Fibroblast of lung (primary cell): ENCODE data around the gene TSPAN16. TPM values are rescaled to one million over a fixed set of nuclear protein-coding genes. Genes with fewer than 3 reads are reported as not detected.

Experiments
- DNase-seq, 2 donors: peaks; one replicate each; pipeline versions ENCODE4 v3.0.0 to v3.0.0-alpha.2; 2010; ENCODE audit warnings: low read depth in 2 of 2
- H2AFZ ChIP-seq: 2 replicates; pipeline ENCODE4 v1.5.1; 2012; ENCODE audit warnings: low read length, control low read depth, inconsistent platforms
- H3K27ac ChIP-seq: 2 replicates; pipeline ENCODE4 v1.5.1; 2011; ENCODE audit warnings: low read length, control low read depth; ENCODE audit not compliant: insufficient read depth
- H3K27me3 ChIP-seq: 2 replicates; pipeline ENCODE4 v1.5.1; 2011; ENCODE audit warnings: mild to moderate bottlenecking, low read length; ENCODE audit not compliant: control insufficient read depth, insufficient read depth
- H3K36me3 ChIP-seq: 2 replicates; pipeline ENCODE4 v1.5.1; 2011; ENCODE audit warnings: low read length; ENCODE audit not compliant: control insufficient read depth, insufficient read depth
- H3K4me1 ChIP-seq: 2 replicates; pipeline ENCODE4 v1.5.1; 2011; ENCODE audit warnings: low read length; ENCODE audit not compliant: control insufficient read depth, insufficient read depth; ENCODE audit errors: extremely low read depth
- H3K4me2 ChIP-seq: 2 replicates; pipeline ENCODE4 v1.5.1; 2011; ENCODE audit warnings: low read length, control low read depth; ENCODE audit not compliant: insufficient read depth; ENCODE audit errors: extremely low read depth
- H3K4me3 ChIP-seq, 4 experiments: fragments of 200-600 bp in 1 of 4; sonication (generic) in 1 of 4; replicated peaks in 1 of 4; 2 replicates each; pipeline ENCODE4 v1.5.1; 2011 to 2016; ENCODE audit warnings: low read length in 4 of 4, low read depth in 3 of 4, mild to moderate bottlenecking in 3 of 4, control low read depth in 2 of 4, inconsistent platforms in 1 of 4, mixed read lengths in 1 of 4; ENCODE audit not compliant: insufficient read depth in 1 of 4; ENCODE audit errors: control extremely low read depth in 1 of 4
- H3K79me2 ChIP-seq: 2 replicates; pipeline ENCODE4 v1.5.1; 2012; ENCODE audit warnings: mild to moderate bottlenecking, low read length, inconsistent platforms; ENCODE audit not compliant: control insufficient read depth, insufficient read depth
- H3K9ac ChIP-seq: 2 replicates; pipeline ENCODE4 v1.5.1; 2011; ENCODE audit warnings: mild to moderate bottlenecking, low read length, control low read depth; ENCODE audit not compliant: insufficient read depth
- H3K9me3 ChIP-seq: 2 replicates; pipeline ENCODE4 v1.5.1; 2012; ENCODE audit warnings: low read depth, low read length; ENCODE audit not compliant: control insufficient read depth, insufficient read depth
- H4K20me1 ChIP-seq: 2 replicates; pipeline ENCODE4 v1.5.1; 2011; ENCODE audit warnings: low read length; ENCODE audit not compliant: control insufficient read depth, insufficient read depth; ENCODE audit errors: extremely low read depth
- CTCF ChIP-seq, 2 donors: IDR thresholded peaks in 1 of 2; conservative IDR thresholded peaks in 1 of 2; 1 replicate in 1 of 2; 2 replicates in 1 of 2; pipeline ENCODE4 v1.5.1; 2011 to 2012; ENCODE audit warnings: low read length in 2 of 2, control low read depth in 1 of 2, inconsistent platforms in 1 of 2, low read depth in 1 of 2, mild to moderate bottlenecking in 1 of 2
- EZH2 ChIP-seq: IDR thresholded peaks from 2 replicates; pipeline ENCODE4 v1.5.1; 2012; ENCODE audit warnings: low read length, control low read depth, mild to moderate bottlenecking; ENCODE audit errors: missing control alignments
- polyA plus RNA-seq, 2 donors: library from polyadenylated mRNA; depleted of rRNA in 1 of 2; stranded (reverse) in 1 of 2; unstranded in 1 of 2; fragments of >200 nt; gene quantifications; 2 replicates each; pipeline ENCODE4 v1.2.1, GENCODE V29; 2011 to 2012; ENCODE audit warnings: missing spikeins in 1 of 2
- total RNA-seq: library from RNA; depleted of rRNA; stranded (reverse); fragments of >200 nt; gene quantifications from 2 replicates; pipeline ENCODE4 v1.2.1, GENCODE V29; 2014

Gene TSPAN16
- total and polyA plus RNA-seq, 2 donors (not counting 1 experiment from before 2014, with no cell fraction given) = not detected

GRCh38 chr19:11322269-11323024 lies 26.5 kb downstream of the TSPAN16 start:
- peaks cover 14% of the 10 kb centered on the region for H3K4me1 ChIP-seq
- no peak for TF ChIP-seq EZH2
- TF ChIP-seq CTCF (conservative IDR thresholded peaks at IDR 0.05 in 1 of 2, IDR thresholded peaks at IDR 0.05 in 1 of 2; ENCODE audit: low read depth in 1 of 2, low read length in 2 of 2) = no peak
- H3K4me2 ChIP-seq = no peak overlapping the region
- H3K27me3 ChIP-seq = no peaks in the 10 kb centered on the region
- no peak for DNase-seq
- no peaks in the 10 kb centered on the region for H4K20me1 ChIP-seq
- H3K9me3 ChIP-seq = no peaks in the 10 kb centered on the region
- no peak overlapping the region for H2AFZ ChIP-seq
- no peak overlapping the region for H3K4me3 ChIP-seq
- H3K36me3 ChIP-seq = no peaks in the 10 kb centered on the region
- no peak overlapping the region for H3K9ac ChIP-seq
- no peaks in the 10 kb centered on the region for H3K79me2 ChIP-seq
- no peak overlapping the region for H3K27ac ChIP-seq

GRCh38 chr19:11323601-11324078 lies 27.7 kb downstream of the TSPAN16 start:
- Histone ChIP-seq H3K4me3 (peak overlapping the region in 1 of 4 experiments; percentile 20), H3K9me3 (no peaks in the 10 kb centered on the region), H3K4me1 (peaks cover 14% of the 10 kb centered on the region), H3K9ac (peak overlapping the region; percentile 20), H2AFZ (no peak overlapping the region), H4K20me1 (no peaks in the 10 kb centered on the region), H3K4me2 (peak overlapping the region; percentile 64), H3K36me3 (no peaks in the 10 kb centered on the region), H3K27ac (peak overlapping the region; percentile 70), H3K79me2 (no peaks in the 10 kb centered on the region), H3K27me3 (no peaks in the 10 kb centered on the region)
- peak in 1 of 2 donors; percentile 6 for TF ChIP-seq CTCF (conservative IDR thresholded peaks at IDR 0.05 in 1 of 2, IDR thresholded peaks at IDR 0.05 in 1 of 2; ENCODE audit: low read depth in 1 of 2, low read length in 2 of 2)
- no peak for TF ChIP-seq EZH2
- DNase-seq = no peak

- Histone ChIP-seq H3K36me3 (no peaks in the 10 kb centered on the region), H3K27me3 (no peaks in the 10 kb centered on the region), H2AFZ (no peak overlapping the region), H3K79me2 (no peaks in the 10 kb centered on the region), H3K27ac (peak overlapping the region; percentile 70), H3K4me1 (peaks cover 14% of the 10 kb centered on the region), H3K4me2 (peak overlapping the region; percentile 64), H3K9me3 (no peaks in the 10 kb centered on the region), H4K20me1 (no peaks in the 10 kb centered on the region), H3K4me3 (peak overlapping the region in 2 of 4 experiments; percentile 20 to 22), H3K9ac (peak overlapping the region; percentile 50)
- TF ChIP-seq CTCF (conservative IDR thresholded peaks at IDR 0.05 in 1 of 2, IDR thresholded peaks at IDR 0.05 in 1 of 2; ENCODE audit: low read depth in 1 of 2, low read length in 2 of 2) (no peak), EZH2 (no peak)
- DNase-seq = peak; percentile 90 to 95
Measured at GRCh38 chr19:11324079-11324661, 28.2 kb downstream of the TSPAN16 start.
